Measurements from ENCODE around the gene ZNG1A. TPM values are rescaled to one million over a fixed set of nuclear protein-coding genes. Genes with fewer than 3 reads are reported as not detected.
"Not testable (repeated sequence)": the region's sequence is repeated elsewhere in the genome, so short reads cannot be mapped to it uniquely, and the experiment has no call there.

Gene ZNG1A
- total RNA-seq, 1 donor, result 24.6 TPM

DNA sequence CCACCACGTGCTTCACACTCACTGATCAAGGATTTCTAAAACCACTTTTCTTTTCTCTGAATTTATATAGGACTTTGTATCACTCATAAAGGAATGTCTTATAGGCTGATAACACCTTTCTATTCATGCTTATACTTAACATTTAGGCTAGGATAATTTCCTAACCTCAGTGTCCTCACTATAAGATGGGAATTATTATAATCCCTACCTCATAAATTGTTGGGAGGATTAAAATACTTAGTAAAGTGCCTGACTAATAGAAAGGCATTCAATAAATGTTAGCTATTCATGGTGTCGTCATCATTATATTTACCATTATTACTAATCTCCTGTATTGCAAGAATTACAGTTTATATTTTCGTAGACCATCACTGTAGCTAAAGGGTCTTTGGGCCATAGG, 102.5 kb downstream of the ZNG1A start:
- not testable (repeated sequence) for DNase-seq (ENCODE audit: insufficient read length, low spot score, missing footprints); H4K20me1 ChIP-seq (ENCODE audit: insufficient read depth, low read length)

GRCh38 chr9:73900-74525, 104.8 kb downstream of the ZNG1A start:
- not testable (repeated sequence) for H4K20me1 ChIP-seq (ENCODE audit: insufficient read depth, low read length); H3K79me2 ChIP-seq (ENCODE audit: insufficient read depth, low read length); H3K27me3 ChIP-seq (ENCODE audit: insufficient read depth, low read length); H2AFZ ChIP-seq (ENCODE audit: low read length); H3K9me3 ChIP-seq (ENCODE audit: low read depth, low read length); H3K36me3 ChIP-seq (ENCODE audit: insufficient read depth, low read length); H3K27ac ChIP-seq (ENCODE audit: low read depth, low read length); H3K4me1 ChIP-seq (ENCODE audit: insufficient read depth, low read length); DNase-seq (ENCODE audit: insufficient read length, low spot score, missing footprints)
- peak overlapping the region; percentile 50 for H3K4me3 ChIP-seq (ENCODE audit: insufficient read depth, low read length)
- peak overlapping the region; percentile 32 for H3K4me2 ChIP-seq (ENCODE audit: insufficient read depth, low read length)

More for the DNA sequence above, 102.5 kb downstream of the ZNG1A start:
- H3K36me3 ChIP-seq (ENCODE audit: insufficient read depth, low read length); H3K9me3 ChIP-seq (ENCODE audit: low read depth, low read length); H3K4me3 ChIP-seq (ENCODE audit: insufficient read depth, low read length); H3K79me2 ChIP-seq (ENCODE audit: insufficient read depth, low read length); H2AFZ ChIP-seq (ENCODE audit: low read length); H3K4me2 ChIP-seq (ENCODE audit: insufficient read depth, low read length); H3K27me3 ChIP-seq (ENCODE audit: insufficient read depth, low read length); H3K27ac ChIP-seq (ENCODE audit: low read depth, low read length); H3K4me1 ChIP-seq (ENCODE audit: insufficient read depth, low read length): not testable (repeated sequence)

- Histone ChIP-seq H3K4me2 (ENCODE audit: insufficient read depth, low read length) (peak overlapping the region; percentile 32), H3K4me3 (ENCODE audit: insufficient read depth, low read length) (peak overlapping the region; percentile 50)
- not testable (repeated sequence) for H3K79me2 ChIP-seq (ENCODE audit: insufficient read depth, low read length); H3K27ac ChIP-seq (ENCODE audit: low read depth, low read length); H2AFZ ChIP-seq (ENCODE audit: low read length); H3K4me1 ChIP-seq (ENCODE audit: insufficient read depth, low read length); H3K27me3 ChIP-seq (ENCODE audit: insufficient read depth, low read length); H3K9me3 ChIP-seq (ENCODE audit: low read depth, low read length); H3K36me3 ChIP-seq (ENCODE audit: insufficient read depth, low read length); H4K20me1 ChIP-seq (ENCODE audit: insufficient read depth, low read length)
- peak; percentile 77 for DNase-seq (ENCODE audit: insufficient read length, low spot score, missing footprints)
Observed at GRCh38 chr9:73076-73899, 105.6 kb downstream of the ZNG1A start.

Other genes with a start within 250 kb of the ZNG1A start
- gene WASHC1, start 149.6 kb downstream of the ZNG1A start, total RNA-seq, result 3.6 and 4.1 TPM in 2 replicates
- gene FOXD4, start 60.6 kb downstream of the ZNG1A start, total RNA-seq, result 0.29 and 0.36 TPM in 2 replicates
- gene DOCK8, start 35.8 kb upstream of the ZNG1A start, total RNA-seq, result under 0.01 TPM in 2 replicates